Esophagus squamous epithelium (tissue), 4 donors: ENCODE measurements around the gene GLA.

Source experiments
- POLR2A ChIP-seq, 4 donors: fragments of 450-650 bp; IDR thresholded peaks; one replicate each; pipeline ENCODE4 v1.6.1; 2017; ENCODE audit warnings: antibody characterized with exemption in 4 of 4, mild to moderate bottlenecking in 4 of 4, moderate library complexity in 3 of 4
- TF ChIP-seq, protein P1 (sequence below), 6 experiments: fragments of 450-650 bp in 4 of 6; fragments of 200-600 bp in 2 of 6; sonication (generic) in 2 of 6; IDR thresholded peaks; one replicate each; pipeline ENCODE4 v1.5.1; 2016 to 2019; ENCODE audit warnings: antibody characterized with exemption in 6 of 6, mild to moderate bottlenecking in 4 of 6, moderate library complexity in 4 of 6

DNA sequence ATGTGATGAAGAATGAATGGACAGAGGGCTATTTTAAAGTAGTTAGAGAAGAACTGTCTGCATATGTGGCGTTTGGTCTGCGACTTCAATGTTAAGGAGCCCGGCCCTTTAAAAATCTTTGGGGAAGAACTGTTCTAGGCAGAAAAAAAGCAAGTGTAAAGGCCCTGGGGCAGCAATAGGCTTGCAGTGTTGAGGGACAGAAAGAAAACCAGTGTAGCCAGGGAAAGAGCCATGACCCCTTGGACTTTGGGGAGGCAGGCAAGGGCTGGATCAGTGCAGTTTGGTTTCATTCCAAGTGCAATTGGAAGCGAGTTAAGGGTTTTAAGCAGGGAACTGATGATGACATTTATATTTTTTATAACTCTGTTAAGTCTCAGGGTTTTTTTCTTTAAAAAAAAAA lies 7.9 kb downstream of the GLA start:
- TF ChIP-seq, protein P1, sequence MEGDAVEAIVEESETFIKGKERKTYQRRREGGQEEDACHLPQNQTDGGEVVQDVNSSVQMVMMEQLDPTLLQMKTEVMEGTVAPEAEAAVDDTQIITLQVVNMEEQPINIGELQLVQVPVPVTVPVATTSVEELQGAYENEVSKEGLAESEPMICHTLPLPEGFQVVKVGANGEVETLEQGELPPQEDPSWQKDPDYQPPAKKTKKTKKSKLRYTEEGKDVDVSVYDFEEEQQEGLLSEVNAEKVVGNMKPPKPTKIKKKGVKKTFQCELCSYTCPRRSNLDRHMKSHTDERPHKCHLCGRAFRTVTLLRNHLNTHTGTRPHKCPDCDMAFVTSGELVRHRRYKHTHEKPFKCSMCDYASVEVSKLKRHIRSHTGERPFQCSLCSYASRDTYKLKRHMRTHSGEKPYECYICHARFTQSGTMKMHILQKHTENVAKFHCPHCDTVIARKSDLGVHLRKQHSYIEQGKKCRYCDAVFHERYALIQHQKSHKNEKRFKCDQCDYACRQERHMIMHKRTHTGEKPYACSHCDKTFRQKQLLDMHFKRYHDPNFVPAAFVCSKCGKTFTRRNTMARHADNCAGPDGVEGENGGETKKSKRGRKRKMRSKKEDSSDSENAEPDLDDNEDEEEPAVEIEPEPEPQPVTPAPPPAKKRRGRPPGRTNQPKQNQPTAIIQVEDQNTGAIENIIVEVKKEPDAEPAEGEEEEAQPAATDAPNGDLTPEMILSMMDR (IDR thresholded peaks at IDR 0.05) = no peak
- TF ChIP-seq POLR2A (IDR thresholded peaks at IDR 0.05) = no peak
